HepG2 (cell line): ENCODE results near the gene HOXB6. TPM values are rescaled to one million over a fixed set of nuclear protein-coding genes. Genes with fewer than 3 reads are reported as not detected.
A peak's percentile ranks its signal among the peaks of the same experiment; 100 is the strongest.

Experiments
- ATAC-seq: fragments of 200-7000 bp; cut with Tn5 transposase; 3 replicates; pipeline ENCODE4 v1.9.1; 2020; ENCODE audit warnings: mild to moderate bottlenecking, moderate library complexity
- BruUV-seq: library from RNA; stranded (reverse); fragments of 400-500 nt; replicated peaks from 2 replicates; lab custom pipeline; 2021; lab: Mats Ljungman, UMichigan
- CTCF ChIA-PET: fragments of 300-600 bp; formaldehyde crosslinking; extraction: SDS; loops from one replicate; lab custom pipeline; 2021; ENCODE audit warnings: low total read pairs, inconsistent platforms, low intra/inter-chr PET ratio; lab: Yijun Ruan, JAX
- POLR2A ChIA-PET: fragments of 350-600 bp; sonication (Branson Sonifier 250); formaldehyde crosslinking; loops from one replicate; lab custom pipeline; 2020; ENCODE audit warnings: antibody characterized with exemption, inconsistent platforms; lab: Yijun Ruan, JAX
- DNase-seq: peaks from one replicate; pipeline ENCODE4 v3.0.0-alpha.2; 2015; ENCODE audit warnings: low spot score
- FAIRE-seq: peaks from 3 replicates; lab custom pipeline; 2011; peaks lifted over from hg19 to GRCh38; lab: Jason Lieb, UNC
- H2AFZ ChIP-seq: one replicate; pipeline ENCODE4 v1.6.1; 2011; ENCODE audit warnings: low read length, inconsistent platforms
- H3K27ac ChIP-seq: fragments of 300-600 bp; 3 replicates; pipeline ENCODE4 v1.8.0; 2011; ENCODE audit warnings: mixed run types, mild to moderate bottlenecking, mixed read lengths, low read length, inconsistent platforms; ENCODE audit not compliant: insufficient read depth; ENCODE audit errors: extremely low read length
- H3K27me3 ChIP-seq, 2 experiments: fragments of 200-600 bp in 1 of 2; 2 replicates in 1 of 2; 3 replicates in 1 of 2; pipeline versions ENCODE4 v1.6.0 to v1.8.0; 2011; ENCODE audit warnings: low read length in 2 of 2, mild to moderate bottlenecking in 2 of 2, moderate library complexity in 2 of 2, inconsistent platforms in 1 of 2; ENCODE audit not compliant: insufficient read depth in 2 of 2, control insufficient read depth in 1 of 2
- H3K36me3 ChIP-seq, 2 experiments: fragments of 200-600 bp in 1 of 2; replicated peaks in 1 of 2; 2 replicates in 1 of 2; 3 replicates in 1 of 2; pipeline versions ENCODE4 v1.5.1 to v1.8.0; 2011; ENCODE audit warnings: low read length in 2 of 2, inconsistent platforms in 1 of 2; ENCODE audit not compliant: insufficient read depth in 2 of 2, control insufficient read depth in 1 of 2
- H3K4me1 ChIP-seq: 2 replicates; pipeline ENCODE4 v1.5.1; 2012; ENCODE audit warnings: low read length, inconsistent platforms; ENCODE audit not compliant: insufficient read depth
- H3K4me2 ChIP-seq: 2 replicates; pipeline ENCODE4 v1.6.0; 2011; ENCODE audit warnings: low read depth, low read length, inconsistent platforms
- H3K4me3 ChIP-seq, 3 experiments: fragments of 200-600 bp in 1 of 3; sonication (generic), shearing (Covaris generic) in 1 of 3; replicated peaks in 1 of 3; 2 replicates each; pipeline ENCODE4 v1.5.1; 2011 to 2016; ENCODE audit warnings: low read length in 3 of 3, inconsistent platforms in 2 of 3, low read depth in 2 of 3, mild to moderate bottlenecking in 2 of 3, control low read depth in 1 of 3, mixed read lengths in 1 of 3; ENCODE audit not compliant: insufficient read depth in 1 of 3
- H3K79me2 ChIP-seq: one replicate; pipeline ENCODE4 v1.6.1; 2011; ENCODE audit warnings: low read length, inconsistent platforms; ENCODE audit not compliant: insufficient read depth
- H3K9ac ChIP-seq: 2 replicates; pipeline ENCODE4 v1.6.0; 2011; ENCODE audit warnings: mild to moderate bottlenecking, low read depth, low read length, inconsistent platforms; ENCODE audit not compliant: insufficient read depth
- H3K9me3 ChIP-seq: 2 replicates; pipeline ENCODE4 v1.5.1; 2012; ENCODE audit warnings: mild to moderate bottlenecking, low read length
- H4K20me1 ChIP-seq: 2 replicates; pipeline ENCODE4 v1.6.0; 2011; ENCODE audit warnings: inconsistent platforms, mild to moderate bottlenecking, low read length, moderate library complexity; ENCODE audit not compliant: insufficient read depth
- ATF6 ChIP-seq: sonication (generic); formaldehyde crosslinking; conservative IDR thresholded peaks from 2 replicates; pipeline ENCODE4 v1.4.0; 2020; ENCODE audit warnings: missing genetic modification reagents
- EZH2 ChIP-seq: conservative IDR thresholded peaks from 2 replicates; pipeline ENCODE4 v1.6.1; 2012; ENCODE audit warnings: mild to moderate bottlenecking, low read depth, low read length, moderate library complexity
- GMEB2 ChIP-seq: IDR thresholded peaks from 2 replicates; pipeline ENCODE4 v1.6.1; 2016; ENCODE audit warnings: missing biosample characterization, missing genetic modification reagents, low read depth
- PCBP2 ChIP-seq: fragments of 200-400 bp; formaldehyde crosslinking; optimal IDR thresholded peaks from 2 replicates; pipeline ENCODE3; 2018; ENCODE audit warnings: low read length, low read depth; ENCODE audit not compliant: poor library complexity, severe bottlenecking
- RBM22 ChIP-seq: fragments of 200-400 bp; formaldehyde crosslinking; optimal IDR thresholded peaks from 2 replicates; pipeline ENCODE3; 2017; ENCODE audit warnings: mild to moderate bottlenecking, low read length, moderate library complexity
- THAP8 ChIP-seq: sonication (generic); formaldehyde crosslinking; IDR thresholded peaks from 2 replicates; pipeline ENCODE4 v1.5.1; 2020; ENCODE audit warnings: missing genetic modification reagents, mild to moderate bottlenecking, borderline replicate concordance
- THYN1 ChIP-seq: sonication (generic); formaldehyde crosslinking; IDR thresholded peaks from 2 replicates; pipeline ENCODE4 v1.8.1; 2023; ENCODE audit warnings: low read depth, mild to moderate bottlenecking, moderate library complexity, missing genetic modification reagents, borderline replicate concordance
- ZHX1 ChIP-seq: sonication (generic); formaldehyde crosslinking; IDR thresholded peaks from 2 replicates; pipeline ENCODE4 v1.8.1; 2022; ENCODE audit warnings: low read depth, mild to moderate bottlenecking, missing genetic modification reagents
- WGBS: methylation state at CpG from one replicate; pipeline ENCODE4 v1.1.6; 2017; ENCODE audit warnings: low lambda C conversion rate; 5-methylcytosine and 5-hydroxymethylcytosine counted together
- in situ Hi-C: cut with HindIII; loops from 2 replicates; pipeline ENCODE4 v1.10.0; 2017; ENCODE audit warnings: low pct_unique_long_range_greater_than_20kb; ENCODE audit not compliant: extremely low pct_ligation_motif_present
- intact Hi-C: fragments of 100-400 bp; cut with micrococcal nuclease; formaldehyde crosslinking; loops from one replicate; pipeline ENCODE4 v1.10.0; 2022; ENCODE audit not compliant: unreplicated experiment
- polyA plus RNA-seq, 8 experiments: library from polyadenylated mRNA; depleted of rRNA in 3 of 8; stranded (reverse) in 7 of 8; unstranded in 1 of 8; fragments of >200 nt; fragmentation: Illumina TruSeq in 4 of 8; extraction: Trizol in 4 of 8; gene quantifications; 2 replicates each; pipeline versions ENCODE4 v1.2.1 to v1.2.3, GENCODE V29; 2011 to 2016; ENCODE audit warnings: low read depth in 4 of 8, missing spikeins in 1 of 8, mixed read lengths in 1 of 8; ENCODE audit not compliant: insufficient read depth in 1 of 8
- total RNA-seq, 5 experiments: library from RNA; depleted of rRNA; stranded (reverse); fragments of >200 nt; fragmentation: Illumina TruSeq; extraction: Trizol; gene quantifications; 2 replicates each; pipeline ENCODE4 v1.2.3, GENCODE V29; 2016; ENCODE audit warnings: low read depth in 1 of 5

Gene HOXB6
- total and polyA plus RNA-seq, 2 of the 13 experiments (the other 11 are each of a cell fraction or from before 2014, with no cell fraction given) = not detected

GRCh38 chr17:48601539-48602425 lies 3.0 kb downstream of the HOXB6 start:
- intact Hi-C loops = no loop called here
- CTCF ChIA-PET = interaction anchor here (1.1 kb wide), 1 partner anchor 11 kb away, joined by 4 read pairs; no protein-coding TSS in a partner anchor

More at GRCh38 chr17:48601539-48602425, 3.0 kb downstream of the HOXB6 start:
- Histone ChIP-seq H3K4me3 (no peak overlapping the region), H3K36me3 (no peaks in the 10 kb centered on the region), H2AFZ (no peak overlapping the region), H3K27me3 (peaks cover 38 to 98% of the 10 kb centered on the region in 2 experiments), H3K9me3 (no peaks in the 10 kb centered on the region), H4K20me1 (peaks cover 2% of the 10 kb centered on the region; the same call in 1 of the 2 replicates), H3K79me2 (no peaks in the 10 kb centered on the region), H3K9ac (no peak overlapping the region), H3K4me1 (peaks cover 10% of the 10 kb centered on the region; the same call in 1 of the 2 replicates), H3K4me2 (0 out of 2 replicates have a peak overlapping the region, but pooled peaks have one; percentile 32), H3K27ac (no peak overlapping the region)
- FAIRE-seq = no peak
- no peak for DNase-seq
- POLR2A ChIA-PET = no interaction called here
- in situ Hi-C loops = no loop called here
- WGBS = 12% methylated on average over 17 of the region's 35 CpGs
- TF ChIP-seq THAP8 (CRISPR knock-in tag) (no peak), ZHX1 (no peak), THYN1 (no peak), ATF6 (no peak), GMEB2 (no peak), PCBP2 (no peak), RBM22 (no peak), EZH2 (peak; percentile 96)
- ATAC-seq = peak; percentile 32; the same call in 2 of the 3 replicates
- BruUV-seq = no TSS peak
